ENCODE measurements around the gene ACSL5. TPM values are rescaled to one million over a fixed set of nuclear protein-coding genes. Genes with fewer than 3 reads are reported as not detected.
A peak's percentile ranks its signal among the peaks of the same experiment; 100 is the strongest.

Gene ACSL5
- total and polyA plus RNA-seq, 4 donors: 15.0 to 201 (median 43.5) TPM

GRCh38 chr10:112446855-112447619, 73.1 kb downstream of the ACSL5 start, which contains the start of the genes VTI1A and ZDHHC6 (continued):
- no peak for TF ChIP-seq CTCF (IDR thresholded peaks at IDR 0.05; ENCODE audit: low read depth, low read length, missing input control)

DNA sequence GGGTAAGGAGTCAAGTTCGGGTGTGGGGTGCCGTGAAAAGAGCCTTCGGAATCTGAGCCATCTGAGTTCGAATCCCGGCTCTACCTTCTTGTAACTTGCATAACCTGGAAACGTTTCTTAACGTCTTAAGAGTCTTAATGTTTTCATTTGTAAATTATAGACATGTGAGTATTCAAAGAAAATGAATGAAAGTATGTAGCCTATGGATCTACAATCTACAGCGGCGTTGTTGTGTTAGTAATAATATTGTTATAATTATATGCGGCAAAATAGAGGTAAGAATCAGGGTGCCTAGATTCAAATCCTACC, 73.7 kb downstream of the ACSL5 start:
- peaks cover 2 to 29% (median 25%) of the 10 kb centered on the region in 4 donors for H3K4me1 ChIP-seq (ENCODE audit: control insufficient read depth in 4 of 4, insufficient read depth in 4 of 4, low read length in 3 of 4)
- WGBS: 3% methylated on average over 10 of the region's 10 CpGs

More for the DNA sequence above, 73.7 kb downstream of the ACSL5 start:
- no peak for TF ChIP-seq HNF4G (IDR thresholded peaks at IDR 0.05)
- TF ChIP-seq NR2F2 (IDR thresholded peaks at IDR 0.05): no peak
- TF ChIP-seq FOXA2 (IDR thresholded peaks at IDR 0.05): no peak
- TF ChIP-seq GABPA (IDR thresholded peaks at IDR 0.05 in 1 of 2, conservative IDR thresholded peaks at IDR 0.05 in 1 of 2): no peak
- TF ChIP-seq ATF3 (IDR thresholded peaks at IDR 0.05): no peak
- no peak for TF ChIP-seq JUND (IDR thresholded peaks at IDR 0.05)
- no peak for TF ChIP-seq YY1 (IDR thresholded peaks at IDR 0.05)
- TF ChIP-seq, protein P1, sequence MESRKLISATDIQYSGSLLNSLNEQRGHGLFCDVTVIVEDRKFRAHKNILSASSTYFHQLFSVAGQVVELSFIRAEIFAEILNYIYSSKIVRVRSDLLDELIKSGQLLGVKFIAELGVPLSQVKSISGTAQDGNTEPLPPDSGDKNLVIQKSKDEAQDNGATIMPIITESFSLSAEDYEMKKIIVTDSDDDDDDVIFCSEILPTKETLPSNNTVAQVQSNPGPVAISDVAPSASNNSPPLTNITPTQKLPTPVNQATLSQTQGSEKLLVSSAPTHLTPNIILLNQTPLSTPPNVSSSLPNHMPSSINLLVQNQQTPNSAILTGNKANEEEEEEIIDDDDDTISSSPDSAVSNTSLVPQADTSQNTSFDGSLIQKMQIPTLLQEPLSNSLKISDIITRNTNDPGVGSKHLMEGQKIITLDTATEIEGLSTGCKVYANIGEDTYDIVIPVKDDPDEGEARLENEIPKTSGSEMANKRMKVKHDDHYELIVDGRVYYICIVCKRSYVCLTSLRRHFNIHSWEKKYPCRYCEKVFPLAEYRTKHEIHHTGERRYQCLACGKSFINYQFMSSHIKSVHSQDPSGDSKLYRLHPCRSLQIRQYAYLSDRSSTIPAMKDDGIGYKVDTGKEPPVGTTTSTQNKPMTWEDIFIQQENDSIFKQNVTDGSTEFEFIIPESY (IDR thresholded peaks at IDR 0.05): no peak
- TF ChIP-seq TAF1 (conservative IDR thresholded peaks at IDR 0.05): no peak
- no peak for TF ChIP-seq FOXA1 (IDR thresholded peaks at IDR 0.05)
- TF ChIP-seq HNF4A (conservative IDR thresholded peaks at IDR 0.05): no peak
- TF ChIP-seq MAX (IDR thresholded peaks at IDR 0.05): no peak
- TF ChIP-seq RAD21 (IDR thresholded peaks at IDR 0.05): no peak
- TF ChIP-seq, protein P2, sequence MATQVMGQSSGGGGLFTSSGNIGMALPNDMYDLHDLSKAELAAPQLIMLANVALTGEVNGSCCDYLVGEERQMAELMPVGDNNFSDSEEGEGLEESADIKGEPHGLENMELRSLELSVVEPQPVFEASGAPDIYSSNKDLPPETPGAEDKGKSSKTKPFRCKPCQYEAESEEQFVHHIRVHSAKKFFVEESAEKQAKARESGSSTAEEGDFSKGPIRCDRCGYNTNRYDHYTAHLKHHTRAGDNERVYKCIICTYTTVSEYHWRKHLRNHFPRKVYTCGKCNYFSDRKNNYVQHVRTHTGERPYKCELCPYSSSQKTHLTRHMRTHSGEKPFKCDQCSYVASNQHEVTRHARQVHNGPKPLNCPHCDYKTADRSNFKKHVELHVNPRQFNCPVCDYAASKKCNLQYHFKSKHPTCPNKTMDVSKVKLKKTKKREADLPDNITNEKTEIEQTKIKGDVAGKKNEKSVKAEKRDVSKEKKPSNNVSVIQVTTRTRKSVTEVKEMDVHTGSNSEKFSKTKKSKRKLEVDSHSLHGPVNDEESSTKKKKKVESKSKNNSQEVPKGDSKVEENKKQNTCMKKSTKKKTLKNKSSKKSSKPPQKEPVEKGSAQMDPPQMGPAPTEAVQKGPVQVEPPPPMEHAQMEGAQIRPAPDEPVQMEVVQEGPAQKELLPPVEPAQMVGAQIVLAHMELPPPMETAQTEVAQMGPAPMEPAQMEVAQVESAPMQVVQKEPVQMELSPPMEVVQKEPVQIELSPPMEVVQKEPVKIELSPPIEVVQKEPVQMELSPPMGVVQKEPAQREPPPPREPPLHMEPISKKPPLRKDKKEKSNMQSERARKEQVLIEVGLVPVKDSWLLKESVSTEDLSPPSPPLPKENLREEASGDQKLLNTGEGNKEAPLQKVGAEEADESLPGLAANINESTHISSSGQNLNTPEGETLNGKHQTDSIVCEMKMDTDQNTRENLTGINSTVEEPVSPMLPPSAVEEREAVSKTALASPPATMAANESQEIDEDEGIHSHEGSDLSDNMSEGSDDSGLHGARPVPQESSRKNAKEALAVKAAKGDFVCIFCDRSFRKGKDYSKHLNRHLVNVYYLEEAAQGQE (IDR thresholded peaks at IDR 0.05): no peak
- no peak for TF ChIP-seq SP1 (IDR thresholded peaks at IDR 0.05)
- Histone ChIP-seq H3K36me3 (ENCODE audit: control insufficient read depth in 4 of 4, insufficient read depth in 3 of 4, low read depth in 1 of 4, low read length in 3 of 4) (peaks cover 0 to 11% (median 6%) of the 10 kb centered on the region in 4 donors), H3K9me3 (ENCODE audit: control insufficient read depth in 4 of 4, low read length in 3 of 4) (no peaks in the 10 kb centered on the region), H3K4me3 (ENCODE audit: low read depth in 1 of 3, low read length in 3 of 3) (peak overlapping the region; percentile 88 to 100 (median 90)), H3K27ac (ENCODE audit: low read depth in 1 of 2, low read length in 2 of 2) (peak overlapping the region; percentile 82 to 86), H3K9ac (ENCODE audit: low read depth in 1 of 2, low read length in 2 of 2) (peak overlapping the region; percentile 82 to 97), H3K27me3 (ENCODE audit: control insufficient read depth in 4 of 4, insufficient read depth in 4 of 4, low read length in 3 of 4) (no peaks in the 10 kb centered on the region)
- no peak for DNase-seq (ENCODE audit: low spot score)

Data from liver (tissue), 9 donors.